NCI-H510A (cell line): Measurements from ENCODE around the gene CSGALNACT2.
"Not testable (repeated sequence)": the region's sequence is repeated elsewhere in the genome, so short reads cannot be mapped to it uniquely, and the experiment has no call there.

Source experiments
- DNase-seq: peaks from one replicate; lab custom pipeline; 2025; lab: John Stamatoyannopoulos, UW

The CSGALNACT2 gene

GRCh38 chr10:43217563-43218205 lies 79.4 kb downstream of the CSGALNACT2 start:
- no peak for DNase-seq

- no peak for DNase-seq
Measured at GRCh38 chr10:43218206-43218950, 80.1 kb downstream of the CSGALNACT2 start.

GRCh38 chr10:43218951-43219837 lies 80.9 kb downstream of the CSGALNACT2 start:
- DNase-seq: no peak

GRCh38 chr10:43219848-43220247 lies 81.6 kb downstream of the CSGALNACT2 start:
- no peak for DNase-seq

GRCh38 chr10:43220251-43220650 lies 82.0 kb downstream of the CSGALNACT2 start:
- DNase-seq: not testable (repeated sequence)

GRCh38 chr10:43220657-43221418 lies 82.6 kb downstream of the CSGALNACT2 start:
- no peak for DNase-seq

- DNase-seq: no peak
Measured at GRCh38 chr10:43221419-43222209, 83.4 kb downstream of the CSGALNACT2 start.

GRCh38 chr10:43222210-43222720 lies 84.0 kb downstream of the CSGALNACT2 start:
- DNase-seq: no peak

GRCh38 chr10:43223056-43223455 lies 84.8 kb downstream of the CSGALNACT2 start:
- no peak for DNase-seq

GRCh38 chr10:43224321-43224720 lies 86.1 kb downstream of the CSGALNACT2 start:
- DNase-seq: no peak

- no peak for DNase-seq
Measured at GRCh38 chr10:43225004-43225786, 87.0 kb downstream of the CSGALNACT2 start.

GRCh38 chr10:43225787-43226153 lies 87.5 kb downstream of the CSGALNACT2 start:
- DNase-seq: no peak

GRCh38 chr10:43226441-43226840 lies 88.2 kb downstream of the CSGALNACT2 start:
- DNase-seq: no peak

GRCh38 chr10:43226851-43227845 lies 88.9 kb downstream of the CSGALNACT2 start:
- DNase-seq: no peak

- DNase-seq: no peak
Measured at GRCh38 chr10:43227911-43228782, 89.9 kb downstream of the CSGALNACT2 start.

- DNase-seq: no peak
Measured at GRCh38 chr10:43228783-43229207, 90.5 kb downstream of the CSGALNACT2 start.

GRCh38 chr10:43229208-43230061 lies 91.2 kb downstream of the CSGALNACT2 start:
- DNase-seq: no peak
